Stomach (tissue), 4 donors: ENCODE data around the gene ZNF286A.

Experiments used
- CTCF ChIP-seq, 7 experiments: fragments of 450-650 bp in 4 of 7; fragments of 200-600 bp in 3 of 7; sonication (generic) in 3 of 7; IDR thresholded peaks; one replicate each; pipeline ENCODE4 v1.5.1; 2016 to 2019; ENCODE audit warnings: antibody characterized with exemption in 7 of 7, control low read depth in 2 of 7, mild to moderate bottlenecking in 1 of 7
- EP300 ChIP-seq: sonication (generic); formaldehyde crosslinking; IDR thresholded peaks from one replicate; pipeline ENCODE4 v1.6.1; 2017; ENCODE audit warnings: antibody characterized with exemption
- POLR2A ChIP-seq, 4 donors: fragments of 450-650 bp; IDR thresholded peaks; one replicate each; pipeline ENCODE4 v1.6.1; 2016; ENCODE audit warnings: antibody characterized with exemption in 4 of 4, control low read depth in 2 of 4, mild to moderate bottlenecking in 1 of 4, moderate library complexity in 1 of 4
- POLR2AphosphoS5 ChIP-seq, 3 donors: sonication (generic); formaldehyde crosslinking; IDR thresholded peaks; one replicate each; pipeline ENCODE4 v1.6.1; 2016; ENCODE audit warnings: antibody characterized with exemption in 3 of 3

GRCh38 chr17:15741624-15742023 lies 42.1 kb downstream of the ZNF286A start:
- TF ChIP-seq EP300, result no peak
- TF ChIP-seq CTCF (IDR thresholded peaks at IDR 0.05), result no peak
- no peak for TF ChIP-seq POLR2A (IDR thresholded peaks at IDR 0.05)
- TF ChIP-seq POLR2AphosphoS5 (IDR thresholded peaks at IDR 0.05), result no peak
